Memory B cell (primary cell): Measurements from ENCODE around the gene KCNG2.
"Not testable (repeated sequence)": the region's sequence is repeated elsewhere in the genome, so short reads cannot be mapped to it uniquely, and the experiment has no call there.

Experiments
- ATAC-seq: fragments of 150-1000 bp; cut with Tn5 transposase; 2 replicates; pipeline ENCODE4 v1.10.0; 2021; ENCODE audit warnings: low read depth, mild to moderate bottlenecking, moderate library complexity
- DNase-seq, 2 donors: peaks; one replicate each; pipeline ENCODE4 v3.0.0; 2022; ENCODE audit warnings: low spot score in 2 of 2
- H3K27ac Mint-ChIP-seq: one replicate; pipeline ENCODE4 v1.8.0; 2022; ENCODE audit warnings: mild to moderate bottlenecking, moderate library complexity, mixed read lengths
- H3K27me3 Mint-ChIP-seq: one replicate; pipeline ENCODE4 v1.8.0; 2022; ENCODE audit warnings: mixed read lengths
- H3K36me3 Mint-ChIP-seq: one replicate; pipeline ENCODE4 v1.8.0; 2022; ENCODE audit warnings: mild to moderate bottlenecking, mixed read lengths
- H3K4me1 Mint-ChIP-seq: one replicate; pipeline ENCODE4 v1.8.0; 2022; ENCODE audit warnings: mixed read lengths
- H3K4me3 Mint-ChIP-seq: one replicate; pipeline ENCODE4 v1.8.0; 2022; ENCODE audit warnings: mild to moderate bottlenecking, moderate library complexity, mixed read lengths
- H3K9me3 Mint-ChIP-seq: one replicate; pipeline ENCODE4 v1.8.0; 2022; ENCODE audit warnings: mixed read lengths

Gene KCNG2, protein sequence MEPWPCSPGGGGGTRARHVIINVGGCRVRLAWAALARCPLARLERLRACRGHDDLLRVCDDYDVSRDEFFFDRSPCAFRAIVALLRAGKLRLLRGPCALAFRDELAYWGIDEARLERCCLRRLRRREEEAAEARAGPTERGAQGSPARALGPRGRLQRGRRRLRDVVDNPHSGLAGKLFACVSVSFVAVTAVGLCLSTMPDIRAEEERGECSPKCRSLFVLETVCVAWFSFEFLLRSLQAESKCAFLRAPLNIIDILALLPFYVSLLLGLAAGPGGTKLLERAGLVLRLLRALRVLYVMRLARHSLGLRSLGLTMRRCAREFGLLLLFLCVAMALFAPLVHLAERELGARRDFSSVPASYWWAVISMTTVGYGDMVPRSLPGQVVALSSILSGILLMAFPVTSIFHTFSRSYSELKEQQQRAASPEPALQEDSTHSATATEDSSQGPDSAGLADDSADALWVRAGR

DNA sequence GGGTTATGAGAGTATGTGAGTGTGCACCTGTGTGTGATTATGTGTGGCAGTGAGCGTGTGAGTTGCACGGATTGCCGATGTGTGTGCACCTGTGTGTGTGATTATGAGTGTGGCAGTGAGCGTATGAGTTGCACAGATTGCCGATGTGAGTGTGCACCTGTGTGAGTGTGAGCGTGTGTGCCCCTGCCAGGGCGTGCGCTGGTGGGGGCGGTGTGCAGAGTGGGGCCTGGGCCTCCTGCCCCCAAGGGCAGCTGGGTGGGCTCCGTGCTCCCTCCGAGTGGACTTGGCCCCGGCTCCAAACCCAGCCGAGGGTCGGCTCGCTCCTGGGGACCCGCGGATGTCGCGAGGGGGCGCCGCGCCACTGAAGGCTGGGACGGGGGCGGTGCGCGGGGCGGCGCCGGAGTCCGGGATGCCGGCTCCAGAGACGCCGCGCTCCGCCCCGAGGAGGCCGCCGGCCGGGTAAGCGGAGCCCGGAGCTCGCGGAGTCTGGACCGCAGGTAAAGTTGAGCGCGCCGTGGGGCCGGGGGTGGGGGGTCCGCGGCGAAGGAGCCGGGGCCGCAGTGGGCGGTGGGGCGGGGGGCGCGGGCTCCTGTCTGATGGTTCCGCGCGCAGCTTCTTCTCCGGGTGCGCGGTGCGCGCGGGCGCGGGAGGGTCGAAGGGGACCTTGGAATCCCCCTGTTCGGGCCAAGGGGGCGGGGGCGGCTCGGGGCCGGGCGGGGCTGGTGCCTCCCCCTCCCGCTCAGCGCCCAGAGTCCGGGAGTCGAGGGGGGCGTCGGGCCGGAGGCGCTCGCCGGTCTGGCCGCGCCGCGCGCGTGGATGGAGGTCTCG lies at the start of gene KCNG2:
TSS of gene KCNG2 (plus strand) at position 421 of the 828 bp plus-strand sequence. CDS start 65,730 bp downstream, outside the sequence.
- DNase-seq = no peak

DNA sequence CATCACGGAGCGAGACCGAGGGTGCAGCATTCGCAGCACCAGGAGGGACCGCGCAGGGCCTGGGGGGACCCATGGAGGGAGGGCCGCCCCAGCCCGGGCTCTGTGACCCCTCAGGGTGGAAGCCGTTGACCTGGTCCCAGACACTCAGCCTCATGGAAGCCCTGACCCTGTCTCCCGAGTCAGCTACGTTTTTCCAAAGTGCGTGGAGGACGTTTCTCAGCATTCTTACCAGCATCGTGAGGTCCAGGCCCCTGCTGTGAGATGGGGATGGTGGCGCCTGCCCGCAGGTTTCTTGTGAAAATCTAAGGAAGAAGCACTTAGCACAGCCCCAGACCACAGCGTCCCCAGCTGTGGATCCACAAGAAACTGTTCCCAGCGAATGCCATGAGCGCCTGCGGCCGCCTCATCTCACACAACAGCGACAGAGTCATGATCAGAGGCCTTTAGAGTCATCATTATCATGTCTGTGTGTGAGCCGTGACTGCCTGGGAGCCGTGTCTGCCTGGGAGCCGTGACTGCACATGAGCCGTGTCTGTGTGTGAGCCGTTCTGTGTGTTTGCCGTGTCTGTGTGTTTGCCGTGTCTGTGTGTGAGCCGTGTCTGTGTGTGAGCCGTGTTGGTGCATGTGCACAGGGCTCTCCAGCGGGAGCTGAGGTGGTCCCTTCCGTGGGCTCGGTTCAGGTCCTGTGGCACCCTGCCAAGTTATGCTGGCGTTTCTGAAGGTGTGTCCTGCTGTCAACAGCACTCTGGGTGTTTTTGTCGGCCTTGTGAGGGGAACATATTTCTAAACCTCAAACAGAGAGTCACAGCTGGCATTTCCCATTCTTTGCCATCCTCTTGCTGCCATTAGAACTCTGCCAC lies 49.2 kb upstream of the KCNG2 start:
- H3K27ac Mint-ChIP-seq = no peak overlapping the region

More for the DNA sequence above, at the start of gene KCNG2:
- H3K4me3 Mint-ChIP-seq = peak within 1 kb of the TSS; percentile 84
- H3K4me1 Mint-ChIP-seq = peaks cover 18% of the 10 kb centered on the region
- peaks cover 25% of the 10 kb centered on the region for H3K27me3 Mint-ChIP-seq
- H3K9me3 Mint-ChIP-seq = no peaks in the 10 kb centered on the region
- H3K27ac Mint-ChIP-seq = peak within 1 kb of the TSS; percentile 12
- H3K36me3 Mint-ChIP-seq = peaks cover 4% of the 10 kb centered on the region
- peak; percentile 50 for ATAC-seq

DNA sequence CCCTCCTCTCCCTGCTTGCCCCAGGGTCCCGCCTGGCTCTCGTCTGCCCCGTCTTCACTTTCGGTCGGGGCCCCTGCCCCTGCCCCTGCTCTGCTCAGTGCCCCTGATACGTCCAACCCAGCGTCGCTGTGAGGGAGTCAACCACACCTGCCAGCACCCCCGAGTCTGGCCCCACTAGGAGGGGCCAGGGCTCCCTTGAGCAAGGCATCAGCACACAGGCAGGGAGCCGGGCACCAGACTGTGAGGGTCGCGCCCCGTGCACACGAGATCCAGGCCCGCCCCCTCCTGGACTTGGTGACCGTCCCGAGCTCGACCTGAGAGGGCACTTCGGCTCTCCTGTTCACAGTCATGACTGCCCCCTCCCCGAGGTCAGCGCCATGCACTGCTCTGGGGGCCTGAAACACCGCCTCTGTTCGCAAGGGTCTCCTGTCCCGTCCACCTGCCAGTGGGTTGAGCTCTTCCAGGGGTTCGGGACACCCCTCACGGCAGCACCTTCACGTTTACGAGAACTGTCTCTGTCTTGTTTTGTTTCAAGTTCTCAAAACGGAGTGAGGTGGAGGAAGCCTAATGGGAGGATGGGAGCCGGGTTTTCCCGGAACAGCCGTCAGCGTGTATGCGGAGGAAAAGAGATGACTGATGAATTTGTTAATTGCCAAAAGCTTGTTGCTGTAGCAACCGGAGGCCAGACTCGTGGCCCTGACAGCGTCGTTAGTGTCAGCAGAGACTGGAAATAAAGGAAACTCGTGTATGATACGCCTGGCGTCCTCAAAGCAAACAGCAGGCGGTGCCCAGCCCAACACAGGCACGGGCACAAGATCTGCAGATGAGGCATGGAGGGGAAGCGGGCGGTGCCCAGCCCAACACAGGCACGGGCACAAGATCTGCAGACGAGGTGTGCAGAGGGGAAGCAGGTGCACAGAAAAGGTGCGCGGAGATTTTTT lies 48.2 kb upstream of the KCNG2 start:
- no peak for ATAC-seq
- H3K36me3 Mint-ChIP-seq = peaks cover 26% of the 10 kb centered on the region
- no peaks in the 10 kb centered on the region for H3K27me3 Mint-ChIP-seq
- H3K4me3 Mint-ChIP-seq = no peak overlapping the region
- H3K27ac Mint-ChIP-seq = no peak overlapping the region
- H3K4me1 Mint-ChIP-seq = peaks cover 4% of the 10 kb centered on the region
- peaks cover under 1% of the 10 kb centered on the region for H3K9me3 Mint-ChIP-seq
- no peak for DNase-seq

More for the DNA sequence above, 49.2 kb upstream of the KCNG2 start:
- peaks cover 32% of the 10 kb centered on the region for H3K36me3 Mint-ChIP-seq
- H3K4me1 Mint-ChIP-seq = peaks cover 4% of the 10 kb centered on the region
- no peak for ATAC-seq
- peaks cover 5% of the 10 kb centered on the region for H3K9me3 Mint-ChIP-seq
- no peak for DNase-seq
- H3K4me3 Mint-ChIP-seq = no peak overlapping the region
- no peaks in the 10 kb centered on the region for H3K27me3 Mint-ChIP-seq

DNA sequence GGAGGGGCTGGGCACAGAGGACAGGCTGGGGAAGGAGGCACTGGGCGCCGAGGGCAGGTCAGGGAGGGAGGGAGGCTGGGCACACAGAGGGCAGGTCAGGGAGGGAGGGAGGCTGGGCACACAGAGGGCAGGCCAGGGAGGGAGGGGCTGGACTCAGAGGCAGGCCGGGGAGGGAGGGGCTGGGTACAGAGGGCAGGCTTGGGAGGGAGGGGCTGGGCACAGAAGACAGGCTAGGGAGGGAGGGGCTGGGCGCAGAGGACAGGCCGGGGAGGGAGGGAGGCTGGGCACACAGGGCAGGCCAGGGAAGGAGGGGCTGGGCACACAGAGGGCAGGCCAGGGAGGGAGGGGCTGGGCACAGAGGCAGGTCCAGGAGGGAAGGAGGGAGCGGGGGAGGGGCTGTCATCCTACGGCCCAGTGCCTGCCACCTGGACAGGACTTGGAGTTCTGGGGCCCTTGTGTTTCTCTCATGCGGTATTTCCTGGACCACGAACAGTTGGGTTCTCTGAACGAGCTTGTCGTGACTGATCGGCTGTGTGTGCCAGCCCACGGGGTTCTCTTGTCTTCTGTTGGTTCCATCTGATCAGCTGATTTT lies 46.7 kb upstream of the KCNG2 start:
- no peak overlapping the region for H3K27ac Mint-ChIP-seq
- H3K4me1 Mint-ChIP-seq = peaks cover 4% of the 10 kb centered on the region
- DNase-seq (no peak), ATAC-seq (no peak)
- H3K27me3 Mint-ChIP-seq = no peaks in the 10 kb centered on the region
- no peak overlapping the region for H3K4me3 Mint-ChIP-seq
- no peaks in the 10 kb centered on the region for H3K9me3 Mint-ChIP-seq
- H3K36me3 Mint-ChIP-seq = peaks cover 30% of the 10 kb centered on the region

DNA sequence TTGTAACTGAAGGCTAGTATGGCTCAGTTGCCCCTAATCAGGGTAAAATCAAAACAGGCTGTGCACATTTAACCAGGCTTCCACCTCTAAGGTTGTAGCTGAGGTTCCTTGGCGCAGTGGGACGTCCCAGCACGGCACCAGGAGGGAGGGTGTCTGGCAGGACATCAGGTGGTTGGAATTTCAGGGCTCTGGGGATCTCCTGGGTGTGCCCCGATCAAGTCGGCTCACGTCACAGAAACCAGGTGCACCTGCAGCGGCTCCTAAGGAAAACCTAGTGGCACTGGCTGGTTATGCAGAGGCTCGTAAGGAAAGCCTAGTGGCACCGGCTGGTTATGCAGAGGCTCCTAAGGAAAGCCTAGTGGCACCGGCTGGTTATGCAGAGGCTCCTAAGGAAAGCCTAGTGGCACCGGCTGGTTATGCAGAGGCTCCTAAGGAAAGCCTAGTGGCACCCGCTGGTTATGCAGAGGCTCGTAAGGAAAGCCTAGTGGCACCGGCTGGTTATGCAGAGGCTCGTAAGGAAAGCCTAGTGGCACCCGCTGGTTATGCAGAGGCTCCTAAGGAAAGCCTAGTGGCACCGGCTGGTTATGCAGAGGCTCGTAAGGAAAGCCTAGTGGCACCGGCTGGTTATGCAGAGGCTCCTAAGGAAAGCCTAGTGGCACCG lies 45.7 kb upstream of the KCNG2 start:
- H3K36me3 Mint-ChIP-seq = peaks cover 32% of the 10 kb centered on the region
- DNase-seq, H3K4me3 Mint-ChIP-seq, H3K27me3 Mint-ChIP-seq, H3K27ac Mint-ChIP-seq, H3K9me3 Mint-ChIP-seq, ATAC-seq, H3K4me1 Mint-ChIP-seq: not testable (repeated sequence)

DNA sequence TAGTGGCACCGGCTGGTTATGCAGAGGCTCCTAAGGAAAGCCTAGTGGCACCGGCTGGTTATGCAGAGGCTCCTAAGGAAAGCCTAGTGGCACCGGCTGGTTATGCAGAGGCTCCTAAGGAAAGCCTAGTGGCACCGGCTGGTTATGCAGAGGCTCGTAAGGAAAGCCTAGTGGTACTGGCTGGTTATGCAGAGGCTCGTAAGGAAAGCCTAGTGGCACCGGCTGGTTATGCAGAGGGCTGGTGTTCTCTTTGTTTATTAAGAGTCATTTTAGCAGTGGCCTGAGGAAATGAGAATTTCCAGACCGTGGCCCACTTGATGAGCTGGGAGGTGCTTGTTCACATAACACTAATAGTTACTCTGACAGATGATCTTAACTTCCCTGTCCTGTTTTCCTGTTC lies 44.8 kb upstream of the KCNG2 start:
- H3K36me3 Mint-ChIP-seq = peaks cover 41% of the 10 kb centered on the region
- H3K9me3 Mint-ChIP-seq, H3K4me1 Mint-ChIP-seq, H3K27me3 Mint-ChIP-seq, H3K4me3 Mint-ChIP-seq, DNase-seq, H3K27ac Mint-ChIP-seq, ATAC-seq: not testable (repeated sequence)

DNA sequence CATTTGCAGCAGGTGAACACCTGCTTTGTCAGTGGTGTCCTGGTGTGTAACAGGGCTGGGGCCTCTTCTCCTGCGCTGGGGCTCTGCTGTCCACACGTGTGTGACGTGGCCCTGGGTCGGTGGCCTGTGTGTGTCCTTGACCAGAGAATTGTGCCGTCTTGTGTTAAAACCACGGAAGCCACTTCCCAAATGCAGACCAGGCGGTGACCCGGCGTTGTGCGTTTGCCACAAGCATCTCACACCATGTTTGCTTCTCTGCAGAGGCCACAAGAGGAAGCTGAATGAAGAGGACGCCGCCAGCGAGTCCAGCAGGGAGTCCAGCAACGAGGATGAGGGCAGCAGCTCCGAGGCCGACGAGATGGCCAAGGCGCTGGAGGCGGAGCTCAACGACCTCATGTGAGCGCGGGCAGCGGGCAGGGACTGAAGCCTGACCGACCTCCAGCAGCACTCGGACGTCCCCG lies 44.3 kb upstream of the KCNG2 start:
- Mint-ChIP-seq H3K4me1 (peaks cover 6% of the 10 kb centered on the region), H3K9me3 (peaks cover 5% of the 10 kb centered on the region), H3K36me3 (peaks cover 46% of the 10 kb centered on the region), H3K4me3 (no peak overlapping the region), H3K27me3 (no peaks in the 10 kb centered on the region), H3K27ac (no peak overlapping the region)
- ATAC-seq = no peak
- DNase-seq = no peak

DNA sequence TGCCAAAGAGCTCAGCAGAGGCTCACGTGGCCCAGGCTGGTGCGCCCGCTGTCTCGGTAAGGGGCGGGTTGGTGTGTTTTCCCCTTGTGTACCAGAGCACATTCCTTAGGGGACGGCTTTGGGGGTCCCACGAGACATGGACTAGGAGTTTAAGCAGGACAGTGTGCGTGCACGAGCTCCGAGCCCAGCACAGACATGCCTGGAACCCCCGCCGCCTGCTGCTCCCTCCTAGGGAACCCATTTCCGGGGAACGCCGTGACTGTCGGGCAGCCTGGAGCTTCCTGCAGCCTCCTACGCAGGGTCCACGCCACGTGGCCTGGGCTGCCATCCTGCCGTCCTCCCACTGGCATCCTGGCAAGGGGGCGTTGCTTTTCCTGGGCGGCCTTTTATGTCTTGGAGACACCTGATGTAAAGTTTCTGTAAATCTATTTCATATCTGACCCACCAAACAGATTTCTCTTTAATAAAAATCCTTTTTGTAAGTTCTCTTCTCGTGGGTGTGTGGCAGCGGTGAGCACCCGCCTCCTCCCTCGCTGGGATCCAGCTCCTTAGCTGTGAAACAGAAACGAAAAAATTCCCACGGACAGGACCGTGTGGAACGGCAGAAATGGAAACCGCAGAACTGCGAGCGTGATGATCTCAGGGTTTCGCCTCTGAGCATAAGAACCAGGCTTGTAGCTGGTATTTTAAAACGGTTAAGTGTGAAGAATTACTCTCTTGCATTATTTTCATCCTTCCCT lies 43.5 kb upstream of the KCNG2 start:
- Mint-ChIP-seq H3K9me3 (peaks cover 10% of the 10 kb centered on the region), H3K4me1 (peaks cover 6% of the 10 kb centered on the region), H3K27ac (no peak overlapping the region), H3K27me3 (no peaks in the 10 kb centered on the region), H3K4me3 (no peak overlapping the region), H3K36me3 (peaks cover 50% of the 10 kb centered on the region)
- DNase-seq = no peak
- no peak for ATAC-seq

DNA sequence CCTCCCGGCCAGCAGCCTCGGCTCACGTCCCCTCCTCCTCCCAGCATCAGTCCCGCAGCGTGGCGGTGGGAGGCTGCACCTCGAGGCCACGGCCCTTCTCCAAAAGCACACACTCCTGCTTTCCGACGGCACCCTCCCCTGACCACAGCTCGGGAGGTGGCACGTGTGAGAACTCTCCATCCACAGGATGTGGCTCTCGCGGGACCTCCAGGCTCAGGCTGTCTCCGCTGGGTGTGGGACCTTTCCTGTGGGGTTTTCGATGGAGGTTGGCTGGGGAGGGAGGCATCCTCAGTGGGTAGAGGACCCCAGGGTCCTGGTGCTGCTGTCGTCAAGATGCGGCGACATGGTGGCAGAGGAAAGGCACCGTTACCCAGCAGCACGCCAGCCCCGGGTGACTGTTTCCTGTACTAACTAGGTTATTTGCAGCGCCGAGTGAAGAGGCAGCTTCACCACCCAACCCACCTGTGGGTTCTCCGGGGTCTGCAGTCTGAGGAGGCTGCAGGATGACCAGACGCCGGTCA lies 42.8 kb upstream of the KCNG2 start:
- no peak for DNase-seq
- Mint-ChIP-seq H3K9me3 (peaks cover 11% of the 10 kb centered on the region), H3K27me3 (no peaks in the 10 kb centered on the region), H3K4me3 (no peak overlapping the region), H3K4me1 (peaks cover 2% of the 10 kb centered on the region), H3K27ac (no peak overlapping the region), H3K36me3 (peaks cover 48% of the 10 kb centered on the region)
- no peak for ATAC-seq

DNA sequence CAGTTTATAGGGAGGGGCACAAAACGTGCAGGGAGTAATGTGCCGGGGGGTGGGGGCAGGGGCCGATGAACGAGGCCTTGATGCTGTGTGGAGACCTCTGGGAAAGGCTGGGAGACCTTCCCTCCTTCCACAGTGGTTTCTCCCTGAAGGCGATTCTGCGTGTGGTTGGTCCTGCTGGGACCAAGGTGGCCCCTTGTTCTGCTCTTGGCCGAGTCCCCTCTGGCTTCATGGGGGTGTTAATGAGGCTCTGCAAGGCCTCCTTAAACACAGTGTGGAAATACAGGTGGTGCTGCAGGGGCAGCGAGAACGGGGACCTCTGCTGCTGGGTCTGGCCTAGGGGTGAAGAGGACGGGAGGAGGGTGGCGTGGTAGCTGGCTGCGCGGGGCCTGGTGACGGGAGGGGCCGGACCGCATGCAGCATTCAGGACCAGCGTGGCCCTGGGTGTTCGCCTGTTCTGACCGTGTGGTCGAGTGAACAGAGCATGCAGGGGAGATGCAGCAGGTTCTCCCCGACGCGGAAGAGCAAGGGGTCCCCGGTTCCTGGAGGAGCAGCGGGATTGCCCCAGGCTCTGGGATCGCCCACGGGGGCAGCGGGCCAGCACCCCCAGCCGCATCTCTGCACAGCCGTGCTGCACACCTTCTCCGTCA lies 42.1 kb upstream of the KCNG2 start:
- Mint-ChIP-seq H3K27me3 (peaks cover 3% of the 10 kb centered on the region), H3K36me3 (peaks cover 50% of the 10 kb centered on the region), H3K9me3 (peaks cover 14% of the 10 kb centered on the region), H3K27ac (no peak overlapping the region), H3K4me3 (no peak overlapping the region), H3K4me1 (peaks cover 2% of the 10 kb centered on the region)
- DNase-seq (no peak), ATAC-seq (no peak)

DNA sequence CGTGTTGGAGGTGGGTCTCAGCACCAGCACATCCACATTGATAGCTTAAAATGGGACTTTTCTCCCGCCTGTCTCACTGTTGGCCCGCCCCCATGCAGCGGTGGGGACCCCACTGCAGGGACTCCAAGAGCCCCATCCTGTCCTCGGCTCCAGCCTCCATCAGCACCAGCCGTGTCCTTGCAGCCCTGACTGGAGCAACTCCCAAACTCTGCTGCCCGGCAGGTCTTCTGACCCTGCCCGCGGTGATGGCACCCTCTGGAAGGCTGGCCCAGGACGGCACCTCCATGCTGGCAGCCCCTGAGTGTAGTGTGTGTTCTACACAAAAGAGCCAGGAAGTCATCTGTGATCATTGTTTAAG lies 41.6 kb upstream of the KCNG2 start:
- peaks cover 14% of the 10 kb centered on the region for H3K9me3 Mint-ChIP-seq
- H3K27me3 Mint-ChIP-seq = peaks cover 3% of the 10 kb centered on the region
- no peak overlapping the region for H3K27ac Mint-ChIP-seq
- peaks cover 50% of the 10 kb centered on the region for H3K36me3 Mint-ChIP-seq
- no peak for ATAC-seq
- no peak for DNase-seq
- H3K4me3 Mint-ChIP-seq = no peak overlapping the region
- H3K4me1 Mint-ChIP-seq = peaks cover 2% of the 10 kb centered on the region
